ENCODE measurements around the gene KLF15. TPM values are rescaled to one million over a fixed set of nuclear protein-coding genes. Genes with fewer than 3 reads are reported as not detected.

KLF15 gene
- total RNA-seq, 2 experiments from 2014 or later = 0.62 to 0.89 TPM

DNA sequence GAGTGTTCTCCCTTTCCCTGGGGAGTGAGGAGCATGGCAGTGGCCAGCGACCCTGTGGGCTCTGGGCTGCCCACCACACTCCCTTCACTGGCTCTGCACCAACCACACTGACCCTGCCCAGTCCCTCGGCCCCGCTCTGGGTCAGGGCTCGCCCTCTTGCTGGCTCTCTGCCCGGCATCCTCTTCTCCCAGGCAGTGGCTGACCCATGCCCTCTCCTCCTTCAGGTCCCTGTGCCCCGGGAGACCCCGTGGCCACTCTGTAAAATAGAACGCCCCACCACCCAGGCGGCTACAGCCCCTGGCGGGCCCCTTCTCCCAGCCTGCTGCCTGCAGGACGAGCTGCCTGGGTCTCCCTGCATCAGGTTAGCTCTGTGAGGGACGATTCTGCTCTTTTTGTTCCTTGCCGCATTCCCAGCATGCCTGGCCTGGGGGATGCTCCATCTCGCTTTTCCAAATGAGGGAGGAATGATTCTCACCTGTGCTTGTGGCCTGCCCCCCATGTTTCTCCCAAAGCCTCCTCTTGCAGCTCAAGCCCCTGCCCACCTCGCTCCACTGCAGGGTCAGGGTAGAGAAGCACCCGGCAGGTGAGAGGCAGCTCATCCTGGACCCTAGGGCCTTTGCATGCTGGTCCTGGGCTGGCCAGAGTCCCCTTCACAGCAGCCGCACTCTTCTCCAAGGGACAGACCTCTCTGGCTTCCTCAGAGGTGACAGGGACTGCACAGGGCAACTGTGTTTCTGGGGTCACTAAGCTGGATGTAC is 23.0 kb upstream of the KLF15 start:
- peaks cover 1% of the 10 kb centered on the region for H3K36me3 Mint-ChIP-seq (ENCODE audit: low read depth)
- peaks cover 25% of the 10 kb centered on the region for H3K27me3 Mint-ChIP-seq (ENCODE audit: low read depth)
- no peak for DNase-seq
- peaks cover 2% of the 10 kb centered on the region for H3K9me3 Mint-ChIP-seq
- no peaks in the 10 kb centered on the region for H3K4me1 Mint-ChIP-seq (ENCODE audit: low read depth)
- intact Hi-C loops (cut with micrococcal nuclease) = loop anchor here (10.0 kb wide), 1 partner anchor 635 kb away; no protein-coding TSS in a partner anchor
- no peak overlapping the region for H3K4me3 Mint-ChIP-seq
- CTCF ChIA-PET = no interaction called here
- no peak overlapping the region for H3K27ac Mint-ChIP-seq

GRCh38 chr3:126378341-126378751 is 21.1 kb upstream of the KLF15 start:
- H3K9me3 Mint-ChIP-seq = peaks cover 2% of the 10 kb centered on the region
- no peak overlapping the region for H3K4me3 Mint-ChIP-seq
- peaks cover 1% of the 10 kb centered on the region for H3K36me3 Mint-ChIP-seq (ENCODE audit: low read depth)
- intact Hi-C loops (cut with micrococcal nuclease) = no loop called here
- CTCF ChIA-PET = interaction anchor here (0.5 kb wide), 1 partner anchor 24 kb away, joined by 3 read pairs; no protein-coding TSS in a partner anchor
- DNase-seq = no peak
- no peaks in the 10 kb centered on the region for H3K4me1 Mint-ChIP-seq (ENCODE audit: low read depth)
- peaks cover 18% of the 10 kb centered on the region for H3K27me3 Mint-ChIP-seq (ENCODE audit: low read depth)
- H3K27ac Mint-ChIP-seq = no peak overlapping the region

DNA sequence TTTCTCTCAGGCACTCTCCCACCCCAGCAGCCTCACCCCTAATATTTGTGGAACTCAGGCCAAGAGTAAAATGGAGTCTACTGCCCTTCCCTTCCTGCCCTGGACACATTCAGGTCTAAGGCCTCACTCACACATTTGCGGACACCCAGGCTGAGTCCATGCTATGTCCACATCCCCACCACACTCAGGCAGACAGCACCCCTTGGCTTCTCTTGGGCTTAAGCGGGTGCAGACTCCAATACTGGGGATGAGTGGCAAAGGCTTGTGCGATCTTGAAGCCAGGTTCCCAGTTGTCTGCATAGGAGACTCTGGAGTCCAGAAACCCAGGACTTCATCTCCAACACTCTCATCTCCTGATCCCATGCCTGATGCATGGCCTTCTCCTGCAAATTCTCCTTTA is 20.0 kb upstream of the KLF15 start:
- H3K4me1 Mint-ChIP-seq (ENCODE audit: low read depth) = no peaks in the 10 kb centered on the region
- peaks cover 9% of the 10 kb centered on the region for H3K27me3 Mint-ChIP-seq (ENCODE audit: low read depth)
- intact Hi-C loops (cut with micrococcal nuclease) = no loop called here
- no peak overlapping the region for H3K4me3 Mint-ChIP-seq
- H3K27ac Mint-ChIP-seq = no peak overlapping the region
- no peaks in the 10 kb centered on the region for H3K36me3 Mint-ChIP-seq (ENCODE audit: low read depth)
- DNase-seq = no peak
- H3K9me3 Mint-ChIP-seq = no peaks in the 10 kb centered on the region
- CTCF ChIA-PET = no interaction called here

- Mint-ChIP-seq H3K27ac (no peak overlapping the region), H3K4me3 (no peak overlapping the region), H3K4me1 (ENCODE audit: low read depth) (no peaks in the 10 kb centered on the region), H3K27me3 (ENCODE audit: low read depth) (peaks cover 9% of the 10 kb centered on the region), H3K9me3 (no peaks in the 10 kb centered on the region), H3K36me3 (ENCODE audit: low read depth) (no peaks in the 10 kb centered on the region)
- intact Hi-C loops (cut with micrococcal nuclease) = no loop called here
- CTCF ChIA-PET = interaction anchor here (0.9 kb wide), 1 partner anchor 70 kb away, joined by 3 read pairs; no protein-coding TSS in a partner anchor
- DNase-seq = no peak
Measured at GRCh38 chr3:126376444-126376843, 19.2 kb upstream of the KLF15 start.

DNA sequence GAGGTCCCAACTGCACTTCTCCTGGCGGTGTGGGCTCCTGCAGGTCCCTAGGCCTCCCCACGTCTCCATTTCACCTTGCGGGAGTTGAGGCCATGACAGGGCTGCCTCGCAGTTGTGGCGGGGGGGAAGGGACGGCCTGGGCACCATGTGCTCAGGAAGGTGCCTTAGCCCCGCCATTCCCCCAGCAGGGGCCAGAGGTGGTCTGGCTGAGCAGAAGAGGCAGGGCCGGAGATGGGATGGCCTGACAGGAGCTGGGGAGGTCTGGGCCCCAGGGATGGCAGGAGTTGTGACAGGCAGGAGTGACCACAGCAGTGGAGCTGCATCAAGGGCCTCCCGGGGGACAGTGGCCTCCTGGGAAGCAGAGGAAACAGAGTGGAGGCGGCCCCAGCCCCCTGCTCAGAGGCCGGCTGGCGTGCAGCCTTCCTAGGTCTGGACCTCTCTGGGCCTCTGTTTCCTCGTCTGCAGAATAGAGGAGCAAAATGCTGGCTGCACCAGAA is 18.7 kb upstream of the KLF15 start:
- Mint-ChIP-seq H3K27me3 (ENCODE audit: low read depth) (peaks cover 9% of the 10 kb centered on the region), H3K27ac (no peak overlapping the region), H3K36me3 (ENCODE audit: low read depth) (no peaks in the 10 kb centered on the region), H3K9me3 (no peaks in the 10 kb centered on the region), H3K4me1 (ENCODE audit: low read depth) (no peaks in the 10 kb centered on the region), H3K4me3 (no peak overlapping the region)
- CTCF ChIA-PET = interaction anchor here (0.9 kb wide), 1 partner anchor 70 kb away, joined by 3 read pairs; no protein-coding TSS in a partner anchor
- no peak for DNase-seq
- intact Hi-C loops (cut with micrococcal nuclease) = no loop called here

DNA sequence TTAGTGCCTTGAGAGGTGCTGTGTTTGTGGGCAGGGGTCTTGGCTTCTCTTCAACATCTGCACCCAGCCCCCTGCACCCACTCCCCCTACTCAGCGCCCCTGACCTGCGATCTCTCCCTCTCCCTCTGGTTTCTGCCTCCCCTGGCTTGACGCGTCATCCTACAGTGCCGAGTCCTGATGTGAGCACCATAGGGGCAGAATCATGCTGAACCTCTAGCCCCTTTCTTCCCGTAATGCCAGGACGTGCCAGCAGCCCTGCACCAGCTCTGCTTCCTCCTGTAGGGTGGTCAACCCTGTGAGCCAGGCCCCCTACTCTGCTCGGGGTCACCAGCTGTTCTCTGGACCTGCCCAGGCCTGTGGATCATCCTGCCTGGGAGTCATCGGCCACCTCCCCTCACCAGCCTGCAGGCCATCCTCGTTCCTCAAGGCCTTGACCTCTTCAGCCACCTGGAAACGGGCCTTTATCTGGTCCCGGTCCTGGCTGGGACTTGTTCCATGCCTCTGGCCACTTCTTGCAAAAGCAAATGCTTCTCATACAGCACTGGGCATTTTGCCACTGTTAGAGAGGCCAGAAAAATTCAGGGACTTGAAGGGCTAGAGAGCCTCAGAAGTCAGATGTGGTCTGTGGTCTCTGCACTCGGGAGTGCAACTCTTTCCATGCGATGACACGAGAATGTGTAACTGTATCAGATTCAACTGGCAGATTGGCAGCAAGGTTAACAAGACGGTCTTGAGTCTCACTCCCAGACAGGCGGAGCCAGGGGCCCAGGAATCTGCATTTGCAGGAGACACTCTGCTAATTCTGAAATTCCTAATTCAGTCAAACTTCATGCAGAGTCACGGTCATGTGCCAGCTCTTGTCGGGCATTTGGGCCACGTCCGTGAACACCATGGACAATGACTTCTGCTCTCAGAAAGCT is 16.7 kb upstream of the KLF15 start:
- Mint-ChIP-seq H3K9me3 (no peaks in the 10 kb centered on the region), H3K27ac (no peak overlapping the region), H3K4me3 (no peak overlapping the region)

DNA sequence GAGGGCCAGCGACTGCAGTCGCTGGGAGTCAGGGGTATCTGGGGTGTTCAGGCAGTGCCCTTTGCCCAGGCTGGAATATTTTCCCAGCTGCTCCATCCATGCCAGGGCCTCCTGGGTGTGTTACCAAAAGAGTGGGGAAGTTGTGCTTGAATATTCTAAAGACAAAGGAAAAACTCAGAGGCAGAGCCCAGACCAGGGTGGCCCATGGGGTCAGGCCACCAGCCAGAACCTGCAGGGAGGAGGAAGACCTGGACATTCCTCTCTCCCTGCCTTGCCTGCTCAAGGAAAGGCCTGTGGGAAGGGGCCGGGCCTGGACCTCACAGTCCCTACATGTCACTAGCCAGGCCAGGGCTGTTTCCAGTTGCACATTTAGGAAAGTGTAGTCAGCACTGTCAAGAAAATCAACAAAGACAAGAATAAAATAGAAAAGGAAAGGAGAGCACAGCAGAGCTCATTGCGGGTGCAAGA is 16.0 kb upstream of the KLF15 start:
- no peak overlapping the region for H3K4me3 Mint-ChIP-seq
- intact Hi-C loops (cut with micrococcal nuclease) = no loop called here
- DNase-seq = no peak
- CTCF ChIA-PET = no interaction called here
- H3K27me3 Mint-ChIP-seq (ENCODE audit: low read depth) = peaks cover 1% of the 10 kb centered on the region
- H3K9me3 Mint-ChIP-seq = no peaks in the 10 kb centered on the region
- no peaks in the 10 kb centered on the region for H3K36me3 Mint-ChIP-seq (ENCODE audit: low read depth)
- no peak overlapping the region for H3K27ac Mint-ChIP-seq
- H3K4me1 Mint-ChIP-seq (ENCODE audit: low read depth) = no peaks in the 10 kb centered on the region

More for the DNA sequence above, 16.7 kb upstream of the KLF15 start:
- H3K27me3 Mint-ChIP-seq (ENCODE audit: low read depth) = peaks cover 1% of the 10 kb centered on the region
- DNase-seq = no peak
- CTCF ChIA-PET = no interaction called here
- H3K4me1 Mint-ChIP-seq (ENCODE audit: low read depth) = no peaks in the 10 kb centered on the region
- intact Hi-C loops (cut with micrococcal nuclease) = no loop called here
- H3K36me3 Mint-ChIP-seq (ENCODE audit: low read depth) = no peaks in the 10 kb centered on the region

DNA sequence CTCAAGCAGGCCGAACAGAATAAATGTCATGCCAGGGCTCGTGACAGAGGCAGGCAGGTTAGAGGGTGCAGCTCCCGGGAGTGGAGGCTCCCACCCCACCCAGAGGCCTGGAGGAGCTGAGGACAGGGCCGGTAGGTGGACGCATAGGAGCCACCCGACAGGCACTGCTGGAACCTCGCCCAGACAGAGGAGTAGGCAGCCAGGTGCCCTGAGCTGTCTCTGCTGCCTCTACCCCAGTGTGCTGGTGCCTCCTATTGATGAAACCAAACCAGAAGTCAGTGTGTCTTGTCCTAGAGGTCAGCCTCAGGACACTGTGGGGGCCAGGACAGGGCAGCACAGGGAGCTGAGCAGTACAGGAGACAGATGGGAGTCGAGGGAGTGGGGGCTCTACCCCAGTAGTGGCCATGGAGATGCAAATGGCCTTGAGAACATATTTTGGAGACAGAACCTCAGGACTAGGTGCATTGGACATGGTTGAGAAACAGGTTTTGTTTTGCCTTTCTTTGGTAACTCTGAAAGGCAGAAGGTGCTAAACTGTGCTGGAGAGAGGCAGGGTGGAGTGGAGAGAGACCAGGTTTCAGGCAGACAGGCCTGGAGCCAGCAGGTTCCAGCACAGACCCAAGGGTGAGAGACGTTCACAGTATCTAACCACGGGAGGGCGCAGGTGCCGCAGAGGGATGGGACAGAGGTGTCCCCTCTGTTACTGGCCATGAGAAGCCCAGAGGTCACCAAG is 15.4 kb upstream of the KLF15 start:
- Mint-ChIP-seq H3K27ac (no peak overlapping the region), H3K4me3 (no peak overlapping the region), H3K4me1 (ENCODE audit: low read depth) (no peaks in the 10 kb centered on the region), H3K9me3 (no peaks in the 10 kb centered on the region), H3K36me3 (ENCODE audit: low read depth) (no peaks in the 10 kb centered on the region), H3K27me3 (ENCODE audit: low read depth) (peaks cover 1% of the 10 kb centered on the region)
- CTCF ChIA-PET = no interaction called here
- intact Hi-C loops (cut with micrococcal nuclease) = no loop called here
- DNase-seq = no peak

- intact Hi-C loops (cut with micrococcal nuclease) = no loop called here
- H3K4me3 Mint-ChIP-seq = no peak overlapping the region
- no peaks in the 10 kb centered on the region for H3K9me3 Mint-ChIP-seq
- H3K27ac Mint-ChIP-seq = no peak overlapping the region
- peaks cover 1% of the 10 kb centered on the region for H3K27me3 Mint-ChIP-seq (ENCODE audit: low read depth)
- H3K36me3 Mint-ChIP-seq (ENCODE audit: low read depth) = no peaks in the 10 kb centered on the region
- DNase-seq = no peak
- CTCF ChIA-PET = no interaction called here
- no peaks in the 10 kb centered on the region for H3K4me1 Mint-ChIP-seq (ENCODE audit: low read depth)
Measured at GRCh38 chr3:126371096-126371705, 14.0 kb upstream of the KLF15 start.

GRCh38 chr3:126370606-126371005 is 13.4 kb upstream of the KLF15 start:
- DNase-seq = no peak
- Mint-ChIP-seq H3K9me3 (no peaks in the 10 kb centered on the region), H3K27ac (no peak overlapping the region), H3K4me3 (no peak overlapping the region), H3K27me3 (ENCODE audit: low read depth) (peaks cover 1% of the 10 kb centered on the region), H3K36me3 (ENCODE audit: low read depth) (no peaks in the 10 kb centered on the region), H3K4me1 (ENCODE audit: low read depth) (no peaks in the 10 kb centered on the region)
- intact Hi-C loops (cut with micrococcal nuclease) = no loop called here
- CTCF ChIA-PET = no interaction called here

DNA sequence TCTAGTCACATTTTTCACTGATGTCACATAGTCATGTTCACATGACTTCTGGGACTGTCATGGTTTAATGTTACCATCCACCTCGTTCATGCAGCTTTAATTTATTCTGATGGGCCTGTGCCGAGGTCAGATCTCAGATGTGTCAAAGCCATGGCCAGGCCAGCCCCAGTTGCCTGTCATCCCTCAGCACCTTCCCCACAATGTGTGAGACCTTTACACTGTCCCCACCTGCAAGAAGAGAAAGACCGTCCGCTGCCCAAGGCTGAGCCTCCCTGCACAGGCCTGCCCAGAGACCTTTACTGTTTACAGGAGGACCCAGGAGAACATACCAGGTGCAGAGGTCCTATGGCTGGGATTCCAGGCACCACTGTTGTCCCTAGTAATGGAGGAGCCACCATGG is 12.8 kb upstream of the KLF15 start:
- Mint-ChIP-seq H3K9me3 (no peaks in the 10 kb centered on the region), H3K27me3 (ENCODE audit: low read depth) (peaks cover 1% of the 10 kb centered on the region), H3K27ac (no peak overlapping the region), H3K4me1 (ENCODE audit: low read depth) (no peaks in the 10 kb centered on the region), H3K4me3 (no peak overlapping the region), H3K36me3 (ENCODE audit: low read depth) (no peaks in the 10 kb centered on the region)
- DNase-seq = no peak
- CTCF ChIA-PET = no interaction called here
- intact Hi-C loops (cut with micrococcal nuclease) = no loop called here

DNA sequence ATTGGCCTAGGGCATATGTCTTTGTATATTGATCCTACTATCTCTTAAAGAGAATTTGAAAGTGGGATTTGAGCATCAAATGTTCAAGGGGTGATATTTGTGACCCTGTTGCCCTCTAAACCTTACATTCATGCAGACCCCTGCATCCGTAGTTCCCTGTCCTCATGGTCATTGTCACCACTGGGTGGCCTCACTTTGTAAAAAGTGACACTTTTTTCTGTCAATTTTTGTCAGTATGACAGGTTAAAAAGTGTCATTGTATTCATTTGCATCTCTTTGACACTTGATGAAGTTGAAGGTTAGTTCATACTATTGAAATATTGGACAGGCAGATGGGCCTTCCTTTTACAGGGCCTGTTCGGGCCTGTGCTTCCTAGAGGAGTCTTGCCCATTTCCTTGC is 12.3 kb upstream of the KLF15 start:
- intact Hi-C loops (cut with micrococcal nuclease) = no loop called here
- CTCF ChIA-PET = no interaction called here
- H3K36me3 Mint-ChIP-seq (ENCODE audit: low read depth) = no peaks in the 10 kb centered on the region
- no peaks in the 10 kb centered on the region for H3K4me1 Mint-ChIP-seq (ENCODE audit: low read depth)
- H3K27me3 Mint-ChIP-seq (ENCODE audit: low read depth) = peaks cover 1% of the 10 kb centered on the region
- H3K27ac Mint-ChIP-seq = no peak overlapping the region
- H3K9me3 Mint-ChIP-seq = no peaks in the 10 kb centered on the region
- no peak overlapping the region for H3K4me3 Mint-ChIP-seq
- DNase-seq = no peak
